Pancreas (tissue), 10 donors: ENCODE data around the gene ZNF343. TPM values are rescaled to one million over a fixed set of nuclear protein-coding genes. Genes with fewer than 3 reads are reported as not detected.

Experiments
- ATAC-seq, 4 donors: fragments of 200-7000 bp; cut with Tn5 transposase; one replicate each; pipeline versions ENCODE4 v1.8.0 to v1.9.1; 2020; ENCODE audit warnings: mild to moderate bottlenecking in 4 of 4, moderate library complexity in 4 of 4
- DNase-seq, 6 donors: peaks; one replicate each; pipeline ENCODE4 v3.0.0-alpha.2; 2020
- FAIRE-seq: peaks from 2 replicates; lab custom pipeline; 2012; peaks lifted over from hg19 to GRCh38; lab: Jason Lieb, UNC
- H3K27ac ChIP-seq, 4 donors: fragments of 200-600 bp; sonication (generic); 1 replicate in 3 of 4; 2 replicates in 1 of 4; pipeline versions ENCODE4 v1.5.0 to v1.8.0; 2020
- H3K27me3 ChIP-seq, 4 donors: fragments of 200-600 bp; one replicate each; pipeline ENCODE4 v1.8.0; 2021
- H3K36me3 ChIP-seq, 3 donors: fragments of 200-600 bp; sonication (generic) in 1 of 3; one replicate each; pipeline versions ENCODE4 v1.5.0 to v1.8.0; 2020 to 2021
- H3K4me1 ChIP-seq, 3 donors: fragments of 200-600 bp; one replicate each; pipeline ENCODE4 v1.8.0; 2021
- H3K4me3 ChIP-seq, 4 donors: fragments of 200-600 bp; sonication (generic) in 2 of 4; one replicate each; pipeline versions ENCODE4 v1.5.0 to v1.8.0; 2020 to 2021
- H3K9me3 ChIP-seq, 4 donors: fragments of 200-600 bp; one replicate each; pipeline ENCODE4 v1.8.0; 2021
- CTCF ChIP-seq, 4 donors: fragments of 200-600 bp; sonication (generic) in 3 of 4; IDR thresholded peaks; one replicate each; pipeline versions ENCODE4 v1.5.0 to v1.8.0; 2021; ENCODE audit warnings: antibody characterized with exemption in 4 of 4
- WGBS, 2 donors: extraction: QIAGEN DNeasy Blood & Tissue Kit; methylation state at CpG; one replicate each; pipeline ENCODE4 v1.1.7; 2013; 5-methylcytosine and 5-hydroxymethylcytosine counted together
- intact Hi-C, 3 donors: fragments of 100-400 bp; cut with DNase I; formaldehyde crosslinking; loops; one replicate each; pipeline versions ENCODE4 v1.11.1 to v1.14.2; 2022
- polyA plus RNA-seq, 2 donors: library from polyadenylated mRNA; stranded (reverse); fragments of 200-250 nt; gene quantifications; one replicate each; pipeline ENCODE4 v1.2.3, GENCODE V29; 2013
- total RNA-seq, 6 donors: library from RNA; stranded (reverse); fragmentation: NEBNext Ultra II Directional in 4 of 6; extraction: Animal tissue kit (Norgen Biotek cat#: 25700) in 4 of 6; gene quantifications; one replicate each; pipeline versions ENCODE4 v1.2.1 to v1.2.4, GENCODE V29; 2021 to 2023
- donor health status: healthy with polysubstance abuse.
- donor health status: DM: no; HTN: no; CAD: no; lungs with moderate emphysema.
- donor health status: DM: no; HTN: no; CAD: no.
- donor health status: control.
- donor health status: control.
- donor health status: Bipolar disorder and iron deficiency.
- donor health status: DM: yes; HTN: yes; CAD: no.
- donor health status: DM: no; HTN: no; CAD: no.
- donor health status: DM: no; HTN: no; CAD: no.
- donor health status: DM: yes; HTN: yes; CAD: no.

ZNF343 gene
- total and polyA plus RNA-seq, 8 donors: 3.2 to 7.4 (median 4.7) TPM

GRCh38 chr20:2521369-2522305 lies 12.9 kb upstream of the ZNF343 start:
- FAIRE-seq (no peak), ATAC-seq (peak in 1 of 4 donors; percentile 20), DNase-seq (peak in 2 of 6 donors; percentile 38 to 72)
- no peaks in the 10 kb centered on the region for H3K36me3 ChIP-seq
- 12 to 13% methylated on average over 10 of the region's 10 CpGs for WGBS, 2 donors
- no peak overlapping the region for H3K4me3 ChIP-seq
- no peaks in the 10 kb centered on the region for H3K9me3 ChIP-seq
- H3K27ac ChIP-seq: no peak overlapping the region
- peaks cover 0 to 6% (median 0%) of the 10 kb centered on the region in 3 donors for H3K4me1 ChIP-seq
- peak; percentile 69 to 84 (median 76) for TF ChIP-seq CTCF (IDR thresholded peaks at IDR 0.05)
- no peaks in the 10 kb centered on the region for H3K27me3 ChIP-seq
- intact Hi-C loops: loop anchor here in 1 of 3 donors (10.0 kb wide), 1 partner anchor 123 kb away; no protein-coding TSS in a partner anchor

GRCh38 chr20:2520617-2521016 lies 11.9 kb upstream of the ZNF343 start:
- FAIRE-seq (no peak), ATAC-seq (no peak), DNase-seq (no peak)
- Histone ChIP-seq H3K4me3 (no peak overlapping the region), H3K27me3 (no peaks in the 10 kb centered on the region), H3K9me3 (no peaks in the 10 kb centered on the region), H3K36me3 (no peaks in the 10 kb centered on the region), H3K27ac (no peak overlapping the region), H3K4me1 (peaks cover 0 to 6% (median 0%) of the 10 kb centered on the region in 3 donors)
- no peak for TF ChIP-seq CTCF (IDR thresholded peaks at IDR 0.05)
- WGBS, 2 donors: 66 to 81% methylated on average over 3 of the region's 3 CpGs
- intact Hi-C loops: loop anchor here in 1 of 3 donors (10.0 kb wide), 1 partner anchor 124 kb away; no protein-coding TSS in a partner anchor

GRCh38 chr20:2519115-2519809 lies 10.5 kb upstream of the ZNF343 start:
- ATAC-seq: no peak
- TF ChIP-seq CTCF (IDR thresholded peaks at IDR 0.05): no peak
- intact Hi-C loops: no loop called here
- H3K36me3 ChIP-seq: no peaks in the 10 kb centered on the region
- no peak for FAIRE-seq
- H3K4me1 ChIP-seq: peaks cover 0 to 6% (median 0%) of the 10 kb centered on the region in 3 donors
- DNase-seq: no peak
- H3K4me3 ChIP-seq: no peak overlapping the region
- WGBS, 2 donors: 83 to 92% methylated on average over 4 of the region's 4 CpGs
- H3K27me3 ChIP-seq: no peaks in the 10 kb centered on the region
- H3K27ac ChIP-seq: no peak overlapping the region
- no peaks in the 10 kb centered on the region for H3K9me3 ChIP-seq

GRCh38 chr20:2518558-2518957 lies 9.8 kb upstream of the ZNF343 start:
- WGBS, 2 donors: 64 to 70% methylated on average over 4 of the region's 4 CpGs
- no peak for FAIRE-seq

More at GRCh38 chr20:2518558-2518957, 9.8 kb upstream of the ZNF343 start:
- Histone ChIP-seq H3K27ac (no peak overlapping the region), H3K4me3 (no peak overlapping the region), H3K4me1 (peaks cover 0 to 6% (median 0%) of the 10 kb centered on the region in 3 donors), H3K36me3 (no peaks in the 10 kb centered on the region), H3K27me3 (no peaks in the 10 kb centered on the region), H3K9me3 (no peaks in the 10 kb centered on the region)
- intact Hi-C loops: no loop called here
- DNase-seq: no peak
- no peak for TF ChIP-seq CTCF (IDR thresholded peaks at IDR 0.05)
- no peak for ATAC-seq
